Measurements from ENCODE around the gene HDLBP. TPM values are rescaled to one million over a fixed set of nuclear protein-coding genes. Genes with fewer than 3 reads are reported as not detected.
A peak's percentile ranks its signal among the peaks of the same experiment; 100 is the strongest.

HDLBP gene
- total RNA-seq, 5 donors from 2014 or later (not counting 1 experiment from before 2014, with no cell fraction given) = 130 to 184 (median 148) TPM

- Histone ChIP-seq H3K4me1 (ENCODE audit: control insufficient read depth in 1 of 2, extremely low read depth in 1 of 2, insufficient read depth in 2 of 2, low read length in 2 of 2) (no peaks in the 10 kb centered on the region), H3K36me3 (ENCODE audit: control insufficient read depth in 2 of 2, extremely low read depth in 1 of 2, insufficient read depth in 1 of 2, low read length in 1 of 2) (peaks cover 25 to 77% of the 10 kb centered on the region in 2 donors), H3K27ac (ENCODE audit: low read length) (no peak overlapping the region), H3K27me3 (replicated peaks in 1 of 2; ENCODE audit: control insufficient read depth in 2 of 2, extremely low read depth in 1 of 2, insufficient read depth in 2 of 2, low read length in 1 of 2) (no peaks in the 10 kb centered on the region), H3K4me3 (ENCODE audit: control insufficient read depth in 1 of 2, extremely low read depth in 1 of 2, low read length in 1 of 2) (no peak overlapping the region), H3K9me3 (no peaks in the 10 kb centered on the region)
- Mint-ChIP-seq H3K4me3 (no peak overlapping the region), H3K27ac (no peak overlapping the region), H3K9me3 (no peaks in the 10 kb centered on the region), H3K36me3 (peaks cover 60% of the 10 kb centered on the region), H3K4me1 (peaks cover 0 to 6% (median 2%) of the 10 kb centered on the region in 3 donors), H3K27me3 (no peaks in the 10 kb centered on the region)
- ChIA-PET CTCF (interaction anchor here (0.6 kb wide), 4 partner anchors 41 to 306 kb away, joined by 3 to 5 read pairs (median 4); no protein-coding TSS in a partner anchor), POLR2A (no interaction called here)
- DNase-seq (peak in 1 of 35 experiments; percentile 21), ATAC-seq (replicated peaks in 1 of 4) (no peak)
- 92% methylated on average over 3 of the region's 11 CpGs for WGBS (ENCODE audit: insufficient coverage)
These were observed 57.9 kb downstream of the HDLBP start for GRCh38 chr2:241257419-241258032.

GRCh38 chr2:241256168-241256545 lies 59.3 kb downstream of the HDLBP start:
- Mint-ChIP-seq H3K4me3 (no peak overlapping the region), H3K27me3 (no peaks in the 10 kb centered on the region), H3K36me3 (peaks cover 60% of the 10 kb centered on the region), H3K9me3 (no peaks in the 10 kb centered on the region), H3K4me1 (peaks cover 0 to 2% (median 0%) of the 10 kb centered on the region in 3 donors), H3K27ac (no peak overlapping the region)
- Histone ChIP-seq H3K27me3 (replicated peaks in 1 of 2; ENCODE audit: control insufficient read depth in 2 of 2, extremely low read depth in 1 of 2, insufficient read depth in 2 of 2, low read length in 1 of 2) (no peaks in the 10 kb centered on the region), H3K36me3 (ENCODE audit: control insufficient read depth in 2 of 2, extremely low read depth in 1 of 2, insufficient read depth in 1 of 2, low read length in 1 of 2) (peaks cover 27 to 75% of the 10 kb centered on the region in 2 donors), H3K4me3 (ENCODE audit: control insufficient read depth in 1 of 2, extremely low read depth in 1 of 2, low read length in 1 of 2) (no peak overlapping the region), H3K27ac (ENCODE audit: low read length) (no peak overlapping the region), H3K9me3 (no peaks in the 10 kb centered on the region), H3K4me1 (ENCODE audit: control insufficient read depth in 1 of 2, extremely low read depth in 1 of 2, insufficient read depth in 2 of 2, low read length in 2 of 2) (no peaks in the 10 kb centered on the region)
- CTCF ChIA-PET = no interaction called here
- ATAC-seq (replicated peaks in 1 of 4) (no peak), DNase-seq (no peak)
- POLR2A ChIA-PET = no interaction called here
- WGBS (ENCODE audit: insufficient coverage) = 100% methylated on average over 5 of the region's 11 CpGs

- no peak for ATAC-seq (replicated peaks in 1 of 4)
- Mint-ChIP-seq H3K4me3 (no peak overlapping the region), H3K27me3 (no peaks in the 10 kb centered on the region), H3K36me3 (peaks cover 58% of the 10 kb centered on the region), H3K4me1 (peaks cover 0 to 2% (median 0%) of the 10 kb centered on the region in 3 donors), H3K27ac (no peak overlapping the region), H3K9me3 (no peaks in the 10 kb centered on the region)
- WGBS (ENCODE audit: insufficient coverage) = 89% methylated on average over 12 of the region's 13 CpGs
- POLR2A ChIA-PET = no interaction called here
- Histone ChIP-seq H3K4me1 (ENCODE audit: control insufficient read depth in 1 of 2, extremely low read depth in 1 of 2, insufficient read depth in 2 of 2, low read length in 2 of 2) (no peaks in the 10 kb centered on the region), H3K36me3 (ENCODE audit: control insufficient read depth in 2 of 2, extremely low read depth in 1 of 2, insufficient read depth in 1 of 2, low read length in 1 of 2) (peaks cover 28 to 78% of the 10 kb centered on the region in 2 donors), H3K4me3 (ENCODE audit: control insufficient read depth in 1 of 2, extremely low read depth in 1 of 2, low read length in 1 of 2) (no peak overlapping the region), H3K27ac (ENCODE audit: low read length) (no peak overlapping the region), H3K9me3 (no peaks in the 10 kb centered on the region), H3K27me3 (replicated peaks in 1 of 2; ENCODE audit: control insufficient read depth in 2 of 2, extremely low read depth in 1 of 2, insufficient read depth in 2 of 2, low read length in 1 of 2) (no peaks in the 10 kb centered on the region)
- no peak for DNase-seq
- CTCF ChIA-PET = no interaction called here
These were observed 59.8 kb downstream of the HDLBP start for GRCh38 chr2:241255542-241256167.

- CTCF ChIA-PET = no interaction called here
- peaks cover 58% of the 10 kb centered on the region for H3K36me3 Mint-ChIP-seq
These were observed 60.5 kb downstream of the HDLBP start for GRCh38 chr2:241254904-241255351.

GRCh38 chr2:241252778-241253475 lies 62.5 kb downstream of the HDLBP start:
- Mint-ChIP-seq H3K27me3 (no peaks in the 10 kb centered on the region), H3K27ac (no peak overlapping the region), H3K4me1 (peaks cover 0 to 2% (median 0%) of the 10 kb centered on the region in 3 donors), H3K4me3 (no peak overlapping the region), H3K36me3 (peaks cover 75% of the 10 kb centered on the region), H3K9me3 (no peaks in the 10 kb centered on the region)
- CTCF ChIA-PET = no interaction called here
- no peak overlapping the region for H3K4me3 ChIP-seq (ENCODE audit: control insufficient read depth in 1 of 2, extremely low read depth in 1 of 2, low read length in 1 of 2)
- no peaks in the 10 kb centered on the region for H3K4me1 ChIP-seq (ENCODE audit: control insufficient read depth in 1 of 2, extremely low read depth in 1 of 2, insufficient read depth in 2 of 2, low read length in 2 of 2)
- H3K27me3 ChIP-seq (replicated peaks in 1 of 2; ENCODE audit: control insufficient read depth in 2 of 2, extremely low read depth in 1 of 2, insufficient read depth in 2 of 2, low read length in 1 of 2) = no peaks in the 10 kb centered on the region
- DNase-seq = no peak
- POLR2A ChIA-PET = no interaction called here
- H3K36me3 ChIP-seq (ENCODE audit: control insufficient read depth in 2 of 2, extremely low read depth in 1 of 2, insufficient read depth in 1 of 2, low read length in 1 of 2) = peaks cover 28 to 88% of the 10 kb centered on the region in 2 donors
- WGBS (ENCODE audit: insufficient coverage) = 98% methylated on average over 10 of the region's 14 CpGs
- no peaks in the 10 kb centered on the region for H3K9me3 ChIP-seq
- no peak for ATAC-seq (replicated peaks in 1 of 4)
- no peak overlapping the region for H3K27ac ChIP-seq (ENCODE audit: low read length)

More at GRCh38 chr2:241254904-241255351, 60.5 kb downstream of the HDLBP start:
- H3K9me3 Mint-ChIP-seq = no peaks in the 10 kb centered on the region
- H3K9me3 ChIP-seq = no peaks in the 10 kb centered on the region
- no peak overlapping the region for H3K4me3 Mint-ChIP-seq
- no peak for ATAC-seq (replicated peaks in 1 of 4)
- H3K27me3 Mint-ChIP-seq = no peaks in the 10 kb centered on the region
- DNase-seq = no peak
- 96% methylated on average over 9 of the region's 10 CpGs for WGBS (ENCODE audit: insufficient coverage)
- H3K4me1 ChIP-seq (ENCODE audit: control insufficient read depth in 1 of 2, extremely low read depth in 1 of 2, insufficient read depth in 2 of 2, low read length in 2 of 2) = no peaks in the 10 kb centered on the region
- peaks cover 0 to 2% (median 0%) of the 10 kb centered on the region in 3 donors for H3K4me1 Mint-ChIP-seq
- no peak overlapping the region for H3K27ac ChIP-seq (ENCODE audit: low read length)
- POLR2A ChIA-PET = interaction anchor here in 1 of 2 donors (0.5 kb wide), 1 partner anchor 29 kb away, joined by 4 read pairs; no protein-coding TSS in a partner anchor
- peaks cover 28 to 80% of the 10 kb centered on the region in 2 donors for H3K36me3 ChIP-seq (ENCODE audit: control insufficient read depth in 2 of 2, extremely low read depth in 1 of 2, insufficient read depth in 1 of 2, low read length in 1 of 2)
- H3K27ac Mint-ChIP-seq = no peak overlapping the region
- no peaks in the 10 kb centered on the region for H3K27me3 ChIP-seq (replicated peaks in 1 of 2; ENCODE audit: control insufficient read depth in 2 of 2, extremely low read depth in 1 of 2, insufficient read depth in 2 of 2, low read length in 1 of 2)
- no peak overlapping the region for H3K4me3 ChIP-seq (ENCODE audit: control insufficient read depth in 1 of 2, extremely low read depth in 1 of 2, low read length in 1 of 2)

- H3K4me3 ChIP-seq (ENCODE audit: control insufficient read depth in 1 of 2, extremely low read depth in 1 of 2, low read length in 1 of 2) = no peak overlapping the region
- no peaks in the 10 kb centered on the region for H3K27me3 Mint-ChIP-seq
- no peak overlapping the region for H3K27ac ChIP-seq (ENCODE audit: low read length)
- H3K27me3 ChIP-seq (replicated peaks in 1 of 2; ENCODE audit: control insufficient read depth in 2 of 2, extremely low read depth in 1 of 2, insufficient read depth in 2 of 2, low read length in 1 of 2) = no peaks in the 10 kb centered on the region
- H3K36me3 ChIP-seq (ENCODE audit: control insufficient read depth in 2 of 2, extremely low read depth in 1 of 2, insufficient read depth in 1 of 2, low read length in 1 of 2) = peaks cover 22 to 94% of the 10 kb centered on the region in 2 donors
- no peaks in the 10 kb centered on the region for H3K4me1 ChIP-seq (ENCODE audit: control insufficient read depth in 1 of 2, extremely low read depth in 1 of 2, insufficient read depth in 2 of 2, low read length in 2 of 2)
- H3K9me3 ChIP-seq = no peaks in the 10 kb centered on the region
- DNase-seq (no peak), ATAC-seq (replicated peaks in 1 of 4) (no peak)
- H3K4me1 Mint-ChIP-seq = no peaks in the 10 kb centered on the region
- no peaks in the 10 kb centered on the region for H3K9me3 Mint-ChIP-seq
- WGBS (ENCODE audit: insufficient coverage) = 100% methylated on average over 14 of the region's 14 CpGs
- no peak overlapping the region for H3K4me3 Mint-ChIP-seq
- peaks cover 72% of the 10 kb centered on the region for H3K36me3 Mint-ChIP-seq
- POLR2A ChIA-PET = no interaction called here
- CTCF ChIA-PET = no interaction called here
- H3K27ac Mint-ChIP-seq = no peak overlapping the region
These were observed 65.8 kb downstream of the HDLBP start for GRCh38 chr2:241249654-241250053.
